H9 (cell line): ENCODE results near the gene AEN. TPM values are rescaled to one million over a fixed set of nuclear protein-coding genes. Genes with fewer than 3 reads are reported as not detected.

ENCODE experiments used
- DNase-seq: peaks from one replicate; pipeline ENCODE4 v3.0.0-alpha.2; 2017
- H2AFZ ChIP-seq: one replicate; pipeline ENCODE4 v1.6.1; 2013; ENCODE audit warnings: mild to moderate bottlenecking, low read length, control low read depth, moderate library complexity
- H2AK5ac ChIP-seq: 2 replicates; pipeline ENCODE4 v1.6.1; 2013; ENCODE audit warnings: low read length, control low read depth, mixed read lengths; ENCODE audit not compliant: insufficient read length
- H2BK120ac ChIP-seq: one replicate; pipeline ENCODE4 v1.6.1; 2013; ENCODE audit warnings: low read depth, mild to moderate bottlenecking, low read length, control low read depth, inconsistent platforms; ENCODE audit not compliant: poor library complexity, severe bottlenecking
- H2BK12ac ChIP-seq: 2 replicates; pipeline ENCODE4 v1.6.1; 2013; ENCODE audit warnings: low read length, control low read depth, mixed read lengths, low read depth; ENCODE audit not compliant: insufficient read length
- H2BK15ac ChIP-seq: 2 replicates; pipeline ENCODE4 v1.6.1; 2013; ENCODE audit warnings: low read depth, low read length, control low read depth
- H2BK20ac ChIP-seq: one replicate; pipeline ENCODE4 v1.6.1; 2013; ENCODE audit warnings: low read depth, mild to moderate bottlenecking, low read length, control low read depth, inconsistent platforms; ENCODE audit not compliant: poor library complexity, severe bottlenecking
- H2BK5ac ChIP-seq: 2 replicates; pipeline ENCODE4 v1.6.1; 2013; ENCODE audit warnings: low read length, control low read depth, mixed read lengths; ENCODE audit not compliant: insufficient read length
- H3K14ac ChIP-seq: 2 replicates; pipeline ENCODE4 v1.6.1; 2013; ENCODE audit warnings: low read length, control low read depth; ENCODE audit not compliant: insufficient read depth
- H3K18ac ChIP-seq: 2 replicates; pipeline ENCODE4 v1.6.1; 2013; ENCODE audit warnings: low read depth, mild to moderate bottlenecking, mixed read lengths, low read length, control low read depth; ENCODE audit not compliant: insufficient read length
- H3K23ac ChIP-seq: 2 replicates; pipeline ENCODE4 v1.6.1; 2013; ENCODE audit warnings: low read length, control low read depth, mixed read lengths, low read depth; ENCODE audit not compliant: insufficient read length
- H3K23me2 ChIP-seq: 2 replicates; pipeline ENCODE4 v1.6.1; 2013; ENCODE audit warnings: low read depth, mild to moderate bottlenecking, mixed read lengths, low read length, control low read depth; ENCODE audit not compliant: insufficient read length, poor library complexity, severe bottlenecking
- H3K27ac ChIP-seq: 2 replicates; pipeline ENCODE4 v1.5.1; 2013; ENCODE audit warnings: low read length, control low read depth, mixed read lengths, low read depth; ENCODE audit not compliant: insufficient read length
- H3K27me3 ChIP-seq: 2 replicates; pipeline ENCODE4 v1.6.1; 2013; ENCODE audit warnings: low read length, control low read depth, inconsistent platforms; ENCODE audit not compliant: insufficient read depth
- H3K4ac ChIP-seq: 2 replicates; pipeline ENCODE4 v1.6.1; 2013; ENCODE audit warnings: low read depth, mild to moderate bottlenecking, control low read depth, inconsistent platforms, low read length, moderate library complexity
- H3K4me1 ChIP-seq: 2 replicates; pipeline ENCODE4 v1.6.1; 2013; ENCODE audit warnings: low read length, control low read depth, inconsistent platforms; ENCODE audit not compliant: insufficient read depth
- H3K4me2 ChIP-seq: 2 replicates; pipeline ENCODE4 v1.6.1; 2013; ENCODE audit warnings: low read length, control low read depth, mixed read lengths; ENCODE audit not compliant: insufficient read length, insufficient read depth
- H3K56ac ChIP-seq: 2 replicates; pipeline ENCODE4 v1.6.1; 2013; ENCODE audit warnings: low read depth, mild to moderate bottlenecking, mixed read lengths, low read length, control low read depth; ENCODE audit not compliant: insufficient read length
- H3K79me1 ChIP-seq: 2 replicates; pipeline ENCODE4 v1.6.1; 2013; ENCODE audit warnings: low read depth, mild to moderate bottlenecking, moderate library complexity, low read length, control low read depth, inconsistent platforms; ENCODE audit not compliant: insufficient read depth, poor library complexity, severe bottlenecking
- H3K79me2 ChIP-seq: 2 replicates; pipeline ENCODE4 v1.6.1; 2013; ENCODE audit warnings: low read length, control low read depth, inconsistent platforms; ENCODE audit not compliant: insufficient read depth
- H3K9ac ChIP-seq: 2 replicates; pipeline ENCODE4 v1.6.1; 2013; ENCODE audit warnings: low read length, control low read depth, mixed read lengths; ENCODE audit not compliant: insufficient read length; ENCODE audit errors: extremely low read depth
- H3K9me3 ChIP-seq: one replicate; pipeline ENCODE4 v1.6.1; 2013; ENCODE audit warnings: low read depth, low read length, inconsistent platforms; ENCODE audit not compliant: control insufficient read depth
- H3T11ph ChIP-seq: one replicate; pipeline ENCODE4 v1.6.1; 2013; ENCODE audit warnings: mild to moderate bottlenecking, low read length, control low read depth, inconsistent platforms
- H4K20me1 ChIP-seq: one replicate; pipeline ENCODE4 v1.6.1; 2013; ENCODE audit not compliant: control insufficient read depth, insufficient read length, insufficient read depth
- H4K5ac ChIP-seq: 2 replicates; pipeline ENCODE4 v1.6.1; 2013; ENCODE audit warnings: low read depth, mild to moderate bottlenecking, mixed read lengths, low read length, control low read depth; ENCODE audit not compliant: insufficient read length
- H4K8ac ChIP-seq: replicated peaks from 2 replicates; pipeline ENCODE4 v1.6.1; 2013; ENCODE audit warnings: low read length, control low read depth, mixed read lengths, low read depth; ENCODE audit not compliant: insufficient read length
- H4K91ac ChIP-seq: 2 replicates; pipeline ENCODE4 v1.6.1; 2013; ENCODE audit warnings: low read depth, mild to moderate bottlenecking, moderate library complexity, mixed read lengths, low read length, control low read depth; ENCODE audit not compliant: insufficient read length
- H3K27ac Mint-ChIP-seq, 3 experiments: 2 replicates in 2 of 3; 3 replicates in 1 of 3; pipeline ENCODE4 v1.8.0; 2020 to 2021; ENCODE audit warnings: mixed read lengths in 3 of 3, mild to moderate bottlenecking in 1 of 3, moderate library complexity in 1 of 3
- H3K27me3 Mint-ChIP-seq: 2 replicates; pipeline ENCODE4 v1.8.0; 2021; ENCODE audit warnings: low read depth, mild to moderate bottlenecking, moderate library complexity, mixed read lengths
- H3K36me3 Mint-ChIP-seq, 3 experiments: 2 replicates in 2 of 3; 3 replicates in 1 of 3; pipeline ENCODE4 v1.8.0; 2020 to 2021; ENCODE audit warnings: low read depth in 3 of 3, mixed read lengths in 3 of 3; ENCODE audit not compliant: insufficient read depth in 1 of 3
- H3K4me1 Mint-ChIP-seq, 2 experiments: 2 replicates each; pipeline ENCODE4 v1.8.0; 2020; ENCODE audit warnings: mixed read lengths in 2 of 2
- H3K4me3 Mint-ChIP-seq, 2 experiments: 2 replicates in 1 of 2; 3 replicates in 1 of 2; pipeline ENCODE4 v1.8.0; 2020 to 2021; ENCODE audit warnings: mild to moderate bottlenecking in 2 of 2, mixed read lengths in 2 of 2, moderate library complexity in 1 of 2
- H3K9me3 Mint-ChIP-seq, 2 experiments: 2 replicates in 1 of 2; 3 replicates in 1 of 2; pipeline ENCODE4 v1.8.0; 2020; ENCODE audit warnings: mild to moderate bottlenecking in 2 of 2, mixed read lengths in 2 of 2, moderate library complexity in 1 of 2
- CTCF ChIP-seq: fragments of 200-600 bp; sonication (generic); conservative IDR thresholded peaks from 3 replicates; pipeline ENCODE4 v1.8.0; 2021; ENCODE audit warnings: antibody characterized with exemption, mild to moderate bottlenecking
- WGBS: extraction: QIAGEN DNeasy Blood & Tissue Kit; methylation state at CpG from one replicate; pipeline ENCODE4 v1.1.7; 2013; ENCODE audit warnings: missing lambda C conversion rate, low lambda C conversion rate, mixed read lengths; ENCODE audit not compliant: insufficient read length; ENCODE audit errors: extremely low coverage; 5-methylcytosine and 5-hydroxymethylcytosine counted together
- total RNA-seq: library from RNA; stranded (reverse); gene quantifications from 2 replicates; pipeline ENCODE4 v1.2.1, GENCODE V29; 2021

The AEN gene
- total RNA-seq, 1 experiment from 2014 or later, result 132 TPM

- no peaks in the 10 kb centered on the region for H3K79me2 ChIP-seq
- peak; percentile 17 for DNase-seq
Measured at GRCh38 chr15:88645171-88646087, 24.3 kb downstream of the AEN start.

More at GRCh38 chr15:88645171-88646087, 24.3 kb downstream of the AEN start:
- no peak overlapping the region for H3K4ac ChIP-seq
- H3K27me3 ChIP-seq, result no peaks in the 10 kb centered on the region
- Mint-ChIP-seq H3K4me1 (peaks cover 10% of the 10 kb centered on the region in 2 experiments; a peak in 3 of 4 replicates), H3K9me3 (no peaks in the 10 kb centered on the region), H3K36me3 (no peaks in the 10 kb centered on the region; a peak in 1 of 7 replicates), H3K4me3 (no peak overlapping the region), H3K27ac (no peak overlapping the region), H3K27me3 (no peaks in the 10 kb centered on the region; the same call in none of the 2 replicates)
- no peak overlapping the region for H3K27ac ChIP-seq
- no peak overlapping the region for H4K91ac ChIP-seq
- H4K8ac ChIP-seq, result no peak overlapping the region
- TF ChIP-seq CTCF, result no peak
- no peak overlapping the region for H3K9ac ChIP-seq
- H3K23me2 ChIP-seq, result no peaks in the 10 kb centered on the region
- no peak overlapping the region for H3K4me2 ChIP-seq
- no peak overlapping the region for H2BK5ac ChIP-seq
- no peaks in the 10 kb centered on the region for H3K79me1 ChIP-seq
- H2AFZ ChIP-seq, result no peak overlapping the region
- no peak overlapping the region for H2BK15ac ChIP-seq
- no peaks in the 10 kb centered on the region for H4K20me1 ChIP-seq
- no peak overlapping the region for H3T11ph ChIP-seq
- H2AK5ac ChIP-seq, result no peak overlapping the region
- H3K23ac ChIP-seq, result no peak overlapping the region
- no peak overlapping the region for H2BK20ac ChIP-seq
- no peak overlapping the region for H3K56ac ChIP-seq
- H3K4me1 ChIP-seq, result no peaks in the 10 kb centered on the region
- no peak overlapping the region for H2BK120ac ChIP-seq
- no peaks in the 10 kb centered on the region for H3K9me3 ChIP-seq
- H2BK12ac ChIP-seq, result no peak overlapping the region
- WGBS, result no CpG with 5 or more reads among the region's 14 CpGs
- H3K14ac ChIP-seq, result no peak overlapping the region
- H3K18ac ChIP-seq, result no peak overlapping the region
- no peak overlapping the region for H4K5ac ChIP-seq
